ENCODE results near the gene SLC43A2. TPM values are rescaled to one million over a fixed set of nuclear protein-coding genes. Genes with fewer than 3 reads are reported as not detected.

Gene SLC43A2
- total and polyA plus RNA-seq, 2 donors (not counting 3 experiments of a cell fraction or from before 2014, with no cell fraction given): 41.7 to 52.0 TPM

DNA sequence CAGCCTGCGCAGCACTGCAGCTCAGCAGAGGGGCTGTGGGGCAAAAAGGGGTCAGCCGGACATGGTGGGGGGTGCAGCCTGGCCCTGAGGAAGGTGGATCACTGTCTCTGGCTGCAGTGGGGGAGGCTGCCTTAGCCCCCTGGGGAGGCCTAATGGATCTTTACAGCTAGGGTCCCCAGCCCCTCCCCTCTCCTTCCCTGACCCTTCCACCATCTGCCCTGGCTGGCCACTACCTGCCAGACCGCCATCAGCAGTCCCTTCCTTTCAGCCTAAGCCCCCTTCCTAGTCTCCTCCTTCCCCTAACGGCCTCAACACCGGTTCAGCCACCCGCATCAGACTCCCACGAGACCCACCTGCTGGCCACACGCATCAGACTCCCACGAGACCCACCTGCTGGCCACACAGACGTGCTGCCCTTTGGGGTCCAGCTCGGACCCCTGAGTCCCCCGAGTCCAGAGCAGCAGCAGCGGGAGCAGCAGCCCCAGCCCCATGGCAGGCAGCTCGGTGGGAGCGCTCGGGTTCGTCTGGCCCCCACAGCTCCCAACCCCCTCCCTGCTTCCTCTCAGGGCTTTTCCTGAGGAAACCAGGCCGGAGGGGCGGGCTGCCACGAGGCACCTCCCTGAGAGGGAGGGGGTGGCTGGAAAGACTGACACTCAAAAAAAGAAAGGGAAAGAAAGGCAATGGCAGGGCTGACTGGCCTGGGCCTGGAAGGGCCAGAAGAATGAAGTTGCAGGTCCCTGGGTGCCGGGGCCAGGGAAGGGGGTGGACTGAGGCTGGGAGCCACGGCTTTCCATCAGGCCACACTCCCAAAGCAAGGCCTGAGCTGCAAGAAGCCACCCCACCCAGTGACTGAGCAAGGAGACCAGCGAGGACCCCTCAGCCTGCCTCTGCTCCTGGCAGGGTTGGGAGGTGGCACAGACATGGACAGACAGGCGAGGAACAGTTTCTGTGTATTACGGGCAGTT is 16.9 kb upstream of the SLC43A2 start, which contains the start of gene SCARF1:
Gene SCARF1, minus strand, starts transcription at position 526 of the 965 bp plus-strand sequence. Its CDS starts 35 bp downstream, at position 491.
- Histone ChIP-seq H3K4me2 (ENCODE audit: insufficient read depth, low read length) (peak within 1 kb of the TSS; percentile 53), H4K20me1 (replicated peaks; ENCODE audit: control insufficient read depth, extremely low read depth, insufficient read depth, low read length) (no peaks in the 10 kb centered on the region), H3K4me3 (replicated peaks in 1 of 3; ENCODE audit: insufficient read depth in 1 of 3, low read depth in 1 of 3, low read length in 3 of 3) (peak within 1 kb of the TSS; percentile 72 to 80 (median 78)), H3K27ac (ENCODE audit: insufficient read depth, low read depth, low read length) (peak within 1 kb of the TSS; percentile 72), H3K27me3 (ENCODE audit: control insufficient read depth in 2 of 2, insufficient read depth in 2 of 2, low read length in 2 of 2) (no peaks in the 10 kb centered on the region), H3K9ac (replicated peaks; ENCODE audit: extremely low read depth, insufficient read depth, low read length) (peak within 1 kb of the TSS; percentile 84), H3K9me3 (replicated peaks; ENCODE audit: control insufficient read depth, insufficient read depth, low read length) (no peaks in the 10 kb centered on the region), H2AFZ (ENCODE audit: low read depth, low read length) (peak within 1 kb of the TSS; percentile 16), H3K4me1 (ENCODE audit: control insufficient read depth, extremely low read depth, insufficient read depth, low read length) (peaks cover 42% of the 10 kb centered on the region), H3K9me1 (replicated peaks; ENCODE audit: control insufficient read depth, extremely low read depth, insufficient read depth, low read length) (no peaks in the 10 kb centered on the region), H3K36me3 (ENCODE audit: control insufficient read depth in 2 of 2, extremely low read depth in 1 of 2, insufficient read depth in 2 of 2, low read length in 2 of 2) (peaks cover 2 to 3% of the 10 kb centered on the region in 2 experiments), H3K79me2 (ENCODE audit: control insufficient read depth, insufficient read depth, low read length) (peaks cover 14% of the 10 kb centered on the region)
- intact Hi-C loops (cut with micrococcal nuclease) (loop anchor here (1.0 kb wide), 1 partner anchor 17 kb away; the partner anchor contains the start of gene SLC43A2), dilution Hi-C loops (cut with MboI; ENCODE audit: extremely low pct_ligation_motif_present, low sequenced_read_pairs) (no loop called here)
- ChIA-PET CTCF (interaction anchor here (0.8 to 7.7 kb wide), 10 partner anchors 16 to 386 kb away, joined by 3 to 218 read pairs (median 4); partner anchors contain the start of genes PITPNA, PRPF8 and SLC43A2), POLR2A (interaction anchor here (1.3 kb wide), 1 partner anchor 71 kb away, joined by 4 read pairs; no protein-coding TSS in a partner anchor)
- FAIRE-seq (peak; percentile 94), DNase-seq (ENCODE audit: low read depth, low spot score) (peak; percentile 88)
- TF ChIP-seq, protein P1, sequence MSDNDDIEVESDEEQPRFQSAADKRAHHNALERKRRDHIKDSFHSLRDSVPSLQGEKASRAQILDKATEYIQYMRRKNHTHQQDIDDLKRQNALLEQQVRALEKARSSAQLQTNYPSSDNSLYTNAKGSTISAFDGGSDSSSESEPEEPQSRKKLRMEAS (IDR thresholded peaks at IDR 0.05; ENCODE audit: insufficient read depth, insufficient read length): peak; percentile 36
- TF ChIP-seq, protein P2, sequence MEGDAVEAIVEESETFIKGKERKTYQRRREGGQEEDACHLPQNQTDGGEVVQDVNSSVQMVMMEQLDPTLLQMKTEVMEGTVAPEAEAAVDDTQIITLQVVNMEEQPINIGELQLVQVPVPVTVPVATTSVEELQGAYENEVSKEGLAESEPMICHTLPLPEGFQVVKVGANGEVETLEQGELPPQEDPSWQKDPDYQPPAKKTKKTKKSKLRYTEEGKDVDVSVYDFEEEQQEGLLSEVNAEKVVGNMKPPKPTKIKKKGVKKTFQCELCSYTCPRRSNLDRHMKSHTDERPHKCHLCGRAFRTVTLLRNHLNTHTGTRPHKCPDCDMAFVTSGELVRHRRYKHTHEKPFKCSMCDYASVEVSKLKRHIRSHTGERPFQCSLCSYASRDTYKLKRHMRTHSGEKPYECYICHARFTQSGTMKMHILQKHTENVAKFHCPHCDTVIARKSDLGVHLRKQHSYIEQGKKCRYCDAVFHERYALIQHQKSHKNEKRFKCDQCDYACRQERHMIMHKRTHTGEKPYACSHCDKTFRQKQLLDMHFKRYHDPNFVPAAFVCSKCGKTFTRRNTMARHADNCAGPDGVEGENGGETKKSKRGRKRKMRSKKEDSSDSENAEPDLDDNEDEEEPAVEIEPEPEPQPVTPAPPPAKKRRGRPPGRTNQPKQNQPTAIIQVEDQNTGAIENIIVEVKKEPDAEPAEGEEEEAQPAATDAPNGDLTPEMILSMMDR (IDR thresholded peaks at IDR 0.05; ENCODE audit: extremely low read depth in 1 of 2, insufficient read depth in 1 of 2, low read depth in 1 of 2, low read length in 2 of 2): peak; percentile 3 to 11
- TF ChIP-seq POLR2A (IDR thresholded peaks at IDR 0.05; ENCODE audit: low read depth, low read length) (peak; percentile 91), POLR2AphosphoS5 (IDR thresholded peaks at IDR 0.05; ENCODE audit: insufficient read depth, low read depth, low read length) (peak; percentile 93), JUN (IDR thresholded peaks at IDR 0.05; ENCODE audit: borderline replicate concordance, insufficient read depth, insufficient read length, low read depth) (no peak), MYC (IDR thresholded peaks at IDR 0.05; ENCODE audit: low read depth, low read length) (no peak)
- no TSS peak for BruUV-seq (replicated peaks)

All from endothelial cell of umbilical vein (primary cell).